Muscle of leg (tissue), 11 donors: ENCODE results near the gene INTS7. TPM values are rescaled to one million over a fixed set of nuclear protein-coding genes. Genes with fewer than 3 reads are reported as not detected.

Experiments
- DNase-seq: peaks from one replicate; pipeline ENCODE4 v3.0.0; 2013
- H3K27ac ChIP-seq: one replicate; pipeline ENCODE4 v1.5.1; 2013; ENCODE audit warnings: mild to moderate bottlenecking, low read length, control low read depth
- H3K27me3 ChIP-seq: one replicate; pipeline ENCODE4 v1.6.1; 2013; ENCODE audit warnings: low read length; ENCODE audit not compliant: control insufficient read depth, insufficient read depth
- H3K36me3 ChIP-seq: one replicate; pipeline ENCODE4 v1.6.1; 2013; ENCODE audit warnings: low read length; ENCODE audit not compliant: control insufficient read depth, insufficient read depth
- H3K4me1 ChIP-seq: one replicate; pipeline ENCODE4 v1.6.1; 2013; ENCODE audit warnings: low read length; ENCODE audit not compliant: control insufficient read depth, insufficient read depth
- H3K4me3 ChIP-seq: one replicate; pipeline ENCODE4 v1.5.1; 2013; ENCODE audit warnings: low read length, control low read depth
- H3K9me3 ChIP-seq: replicated peaks from 2 replicates; pipeline ENCODE4 v1.6.1; 2013; ENCODE audit warnings: low read depth, low read length; ENCODE audit not compliant: control insufficient read depth
- WGBS: methylation state at CpG from one replicate; pipeline ENCODE4 v1.1.5; 2013; ENCODE audit warnings: missing lambda C conversion rate; ENCODE audit not compliant: insufficient coverage; 5-methylcytosine and 5-hydroxymethylcytosine counted together
- polyA plus RNA-seq, 8 donors: library from polyadenylated mRNA; unstranded; fragments of 120-200 nt; gene quantifications; one replicate each; pipeline versions ENCODE4 v1.2.1 to v1.2.3, GENCODE V29; 2013; ENCODE audit warnings: inconsistent platforms in 1 of 8, low replicate concordance in 1 of 8; ENCODE audit not compliant: insufficient read length in 8 of 8, insufficient read depth in 1 of 8
- total RNA-seq: library from RNA; stranded (reverse); fragments of 120-200 nt; gene quantifications from one replicate; pipeline ENCODE4 v1.2.4, GENCODE V29; 2013

INTS7 gene
- total and polyA plus RNA-seq, 9 donors: 11.3 to 13.9 (median 12.5) TPM

GRCh38 chr1:211893260-211893659, 142.1 kb downstream of the INTS7 start:
- H3K36me3 ChIP-seq: no peaks in the 10 kb centered on the region
- no peak for DNase-seq
- peaks cover 3% of the 10 kb centered on the region for H3K4me1 ChIP-seq
- no peaks in the 10 kb centered on the region for H3K9me3 ChIP-seq
- H3K27ac ChIP-seq: no peak overlapping the region
- 100% methylated on average over 1 of the region's 5 CpGs for WGBS
- H3K4me3 ChIP-seq: no peak overlapping the region
- H3K27me3 ChIP-seq: no peaks in the 10 kb centered on the region

DNA sequence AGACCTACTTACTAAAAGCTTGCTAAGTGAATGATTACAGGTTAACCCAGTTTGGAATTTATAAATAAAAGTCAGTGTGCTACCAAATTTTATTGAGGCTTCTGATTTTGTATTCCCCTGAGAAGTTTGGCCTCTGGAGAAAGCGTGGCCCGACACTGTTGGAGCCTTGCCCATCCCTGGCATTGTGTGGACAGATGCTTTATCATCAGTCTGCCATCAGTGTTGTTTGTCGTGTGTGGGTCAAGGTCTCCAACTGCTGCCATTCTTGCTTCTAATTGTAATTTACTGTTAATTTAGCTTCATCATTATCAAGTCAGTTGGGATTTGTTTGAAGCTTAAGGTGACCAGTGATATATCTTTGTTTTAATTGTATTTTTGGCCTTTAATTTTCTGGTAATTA, 142.8 kb downstream of the INTS7 start:
- WGBS: 60% methylated on average over 1 of the region's 3 CpGs
- H3K36me3 ChIP-seq: no peaks in the 10 kb centered on the region
- peaks cover 3% of the 10 kb centered on the region for H3K4me1 ChIP-seq
- no peak overlapping the region for H3K4me3 ChIP-seq
- no peak overlapping the region for H3K27ac ChIP-seq
- no peaks in the 10 kb centered on the region for H3K9me3 ChIP-seq
- no peaks in the 10 kb centered on the region for H3K27me3 ChIP-seq
- DNase-seq: no peak

DNA sequence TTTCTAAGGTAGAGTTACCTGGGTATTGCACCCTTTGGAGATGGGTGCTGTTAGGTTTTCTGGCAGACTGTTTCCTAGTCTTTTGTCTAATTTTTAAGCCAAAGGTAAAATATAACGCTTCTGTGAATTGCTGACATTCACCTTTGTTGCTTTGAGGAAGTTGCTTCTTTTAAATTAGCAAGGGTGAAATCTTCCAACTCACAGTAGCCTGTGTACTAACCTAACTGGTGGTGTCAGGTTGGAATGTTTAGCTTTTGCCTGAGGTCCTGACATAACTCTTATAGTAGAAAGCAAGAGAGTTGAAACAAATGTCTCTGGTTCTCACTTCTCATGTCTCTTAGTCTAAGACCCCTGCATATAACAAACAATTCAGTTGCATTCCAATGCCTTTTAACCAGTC, 143.6 kb downstream of the INTS7 start:
- H3K36me3 ChIP-seq: no peaks in the 10 kb centered on the region
- WGBS: no CpG with 5 or more reads among the region's 1 CpG
- no peaks in the 10 kb centered on the region for H3K9me3 ChIP-seq
- no peak overlapping the region for H3K4me3 ChIP-seq
- H3K27me3 ChIP-seq: no peaks in the 10 kb centered on the region
- H3K4me1 ChIP-seq: peaks cover 3% of the 10 kb centered on the region
- no peak for DNase-seq
- no peak overlapping the region for H3K27ac ChIP-seq

Other genes starting within 250 kb of the INTS7 start
- gene LPGAT1, start 204.8 kb downstream of the INTS7 start, total RNA-seq: 23.1 TPM
- 10 to 100 TPM; 14.0 to 22.7 (median 17.0) TPM for gene LPGAT1, start 204.8 kb downstream of the INTS7 start, polyA plus RNA-seq
- gene DTL, start 191 bp upstream of the INTS7 start, total RNA-seq: 8.2 TPM
- 10 to 100 TPM in 4 of 8 donors, 1 to 10 TPM in 4; 7.5 to 14.5 (median 9.4) TPM for gene DTL, start 191 bp upstream of the INTS7 start, polyA plus RNA-seq
- gene PPP2R5A, start 249.9 kb upstream of the INTS7 start, total RNA-seq: 30.2 TPM
- 10 to 100 TPM; 23.2 to 34.2 (median 28.4) TPM for gene PPP2R5A, start 249.9 kb upstream of the INTS7 start, polyA plus RNA-seq